HepG2 (cell line): ENCODE measurements around the gene NR1H2. TPM values are rescaled to one million over a fixed set of nuclear protein-coding genes. Genes with fewer than 3 reads are reported as not detected.
A peak's percentile ranks its signal among the peaks of the same experiment; 100 is the strongest.

Experiments used
- CHD4 ChIP-seq: fragments of 200-600 bp; sonication (generic); IDR thresholded peaks from 2 replicates; pipeline ENCODE4 v1.7.0; 2017; ENCODE audit warnings: mild to moderate bottlenecking, low read length, borderline replicate concordance
- DBP ChIP-seq: sonication (generic); formaldehyde crosslinking; IDR thresholded peaks from 2 replicates; pipeline ENCODE4 v1.4.0; 2020; ENCODE audit warnings: missing genetic modification reagents; ENCODE audit errors: not compliant biosample characterization
- ELF4 ChIP-seq: sonication (generic); formaldehyde crosslinking; IDR thresholded peaks from 2 replicates; pipeline ENCODE4 v1.5.0; 2020; ENCODE audit warnings: missing genetic modification reagents, mild to moderate bottlenecking, moderate library complexity, borderline replicate concordance
- FOSL2 ChIP-seq: sonication (generic); formaldehyde crosslinking; IDR thresholded peaks from 2 replicates; pipeline ENCODE4 v1.4.0; 2020; ENCODE audit warnings: missing genetic modification reagents
- HOMEZ ChIP-seq: IDR thresholded peaks from 2 replicates; pipeline ENCODE4 v1.6.1; 2016; ENCODE audit warnings: low read depth
- HOXA3 ChIP-seq: sonication (generic); formaldehyde crosslinking; IDR thresholded peaks from 2 replicates; pipeline ENCODE4 v1.5.0; 2020; ENCODE audit warnings: missing genetic modification reagents
- MTERF4 ChIP-seq: sonication (generic); formaldehyde crosslinking; IDR thresholded peaks from 2 replicates; pipeline ENCODE4 v1.8.0; 2023; ENCODE audit warnings: mild to moderate bottlenecking, missing genetic modification reagents
- SIX1 ChIP-seq: sonication (generic); formaldehyde crosslinking; IDR thresholded peaks from 2 replicates; pipeline ENCODE4 v1.4.0; 2020; ENCODE audit warnings: missing genetic modification reagents, borderline replicate concordance
- SOX6 ChIP-seq, 2 experiments: fragments of 450-650 bp in 1 of 2; sonication (generic) in 1 of 2; formaldehyde crosslinking in 1 of 2; IDR thresholded peaks; 2 replicates each; pipeline versions ENCODE4 v1.4.0 to v1.6.1; 2017 to 2020; ENCODE audit warnings: antibody characterized with exemption in 1 of 2, mild to moderate bottlenecking in 1 of 2, missing genetic modification reagents in 1 of 2
- SP2 ChIP-seq: sonication (generic); formaldehyde crosslinking; IDR thresholded peaks from 2 replicates; pipeline ENCODE4 v1.5.1; 2020; ENCODE audit warnings: mild to moderate bottlenecking, missing genetic modification reagents
- ZBTB14 ChIP-seq: sonication (generic); formaldehyde crosslinking; IDR thresholded peaks from 2 replicates; pipeline ENCODE4 v1.4.0; 2020; ENCODE audit warnings: missing genetic modification reagents
- ZNF10 ChIP-seq: sonication (generic); formaldehyde crosslinking; IDR thresholded peaks from 2 replicates; pipeline ENCODE4 v1.4.0; 2020; ENCODE audit warnings: mild to moderate bottlenecking, low read depth, missing genetic modification reagents, borderline replicate concordance
- ZNF224 ChIP-seq: sonication (generic); formaldehyde crosslinking; IDR thresholded peaks from 2 replicates; pipeline ENCODE4 v1.5.0; 2020; ENCODE audit warnings: mild to moderate bottlenecking, missing genetic modification reagents
- ZNF512B ChIP-seq: sonication (generic); formaldehyde crosslinking; IDR thresholded peaks from 2 replicates; pipeline ENCODE4 v1.5.1; 2020; ENCODE audit warnings: missing genetic modification reagents, mild to moderate bottlenecking, borderline replicate concordance
- ZNF556 ChIP-seq: sonication (generic); formaldehyde crosslinking; IDR thresholded peaks from 2 replicates; pipeline ENCODE4 v1.4.0; 2020; ENCODE audit warnings: mild to moderate bottlenecking, missing genetic modification reagents, borderline replicate concordance
- ZNF570 ChIP-seq: sonication (generic); formaldehyde crosslinking; IDR thresholded peaks from 2 replicates; pipeline ENCODE4 v1.4.0; 2020; ENCODE audit warnings: mild to moderate bottlenecking, missing genetic modification reagents, borderline replicate concordance
- ZNF709 ChIP-seq: sonication (generic); formaldehyde crosslinking; IDR thresholded peaks from 2 replicates; pipeline ENCODE4 v1.5.0; 2020; ENCODE audit warnings: mild to moderate bottlenecking, missing genetic modification reagents
- ZNF747 ChIP-seq: sonication (generic); formaldehyde crosslinking; IDR thresholded peaks from 2 replicates; pipeline ENCODE4 v1.8.1; 2023; ENCODE audit warnings: missing genetic modification reagents, mild to moderate bottlenecking, borderline replicate concordance
- ZNF766 ChIP-seq: sonication (generic); formaldehyde crosslinking; IDR thresholded peaks from 2 replicates; pipeline ENCODE4 v1.5.0; 2020; ENCODE audit warnings: missing genetic modification reagents, borderline replicate concordance
- ZNF768 ChIP-seq: sonication (generic); formaldehyde crosslinking; IDR thresholded peaks from 2 replicates; pipeline ENCODE4 v1.4.0; 2020; ENCODE audit warnings: missing genetic modification reagents
- polyA plus RNA-seq, 8 experiments: library from polyadenylated mRNA; depleted of rRNA in 3 of 8; stranded (reverse) in 7 of 8; unstranded in 1 of 8; fragments of >200 nt; fragmentation: Illumina TruSeq in 4 of 8; extraction: Trizol in 4 of 8; gene quantifications; 2 replicates each; pipeline versions ENCODE4 v1.2.1 to v1.2.3, GENCODE V29; 2011 to 2016; ENCODE audit warnings: low read depth in 4 of 8, missing spikeins in 1 of 8, mixed read lengths in 1 of 8; ENCODE audit not compliant: insufficient read depth in 1 of 8
- total RNA-seq, 5 experiments: library from RNA; depleted of rRNA; stranded (reverse); fragments of >200 nt; fragmentation: Illumina TruSeq; extraction: Trizol; gene quantifications; 2 replicates each; pipeline ENCODE4 v1.2.3, GENCODE V29; 2016; ENCODE audit warnings: low read depth in 1 of 5

Gene NR1H2
- total and polyA plus RNA-seq, 2 of the 13 experiments (the other 11 are each of a cell fraction or from before 2014, with no cell fraction given), result 10.3 to 13.5 TPM

GRCh38 chr19:50333737-50334617 lies 42.3 kb upstream of the NR1H2 start (continued):
- TF ChIP-seq ELF4 (CRISPR knock-in tag), result no peak
- TF ChIP-seq SP2, result no peak
- TF ChIP-seq SIX1 (CRISPR knock-in tag), result no peak
- TF ChIP-seq HOMEZ, result no peak
- no peak for TF ChIP-seq ZNF10
- TF ChIP-seq ZNF556 (CRISPR knock-in tag), result peak; percentile 58; the same call in 1 of the 2 replicates
- TF ChIP-seq ZNF224 (CRISPR knock-in tag), result no peak
- TF ChIP-seq ZNF512B (CRISPR knock-in tag), result no peak
- peak; percentile 81 for TF ChIP-seq ZBTB14 (CRISPR knock-in tag)
- TF ChIP-seq SOX6 (IDR thresholded peaks at IDR 0.05), result no peak
- peak; percentile 59 for TF ChIP-seq SOX6 (CRISPR knock-in tag; IDR thresholded peaks at IDR 0.05)
- no peak for TF ChIP-seq CHD4
- TF ChIP-seq MTERF4, result peak; percentile 75; the same call in 1 of the 2 replicates
- peak; percentile 55; the same call in 1 of the 2 replicates for TF ChIP-seq ZNF768
- TF ChIP-seq FOSL2, result 0 out of 2 replicates have a peak, but pooled peaks have one; percentile 6
- TF ChIP-seq DBP, result peak; percentile 89
- no peak for TF ChIP-seq ZNF747 (CRISPR knock-in tag)
- TF ChIP-seq HOXA3 (CRISPR knock-in tag), result peak; percentile 90
- peak; percentile 86; the same call in 1 of the 2 replicates for TF ChIP-seq ZNF709 (CRISPR knock-in tag)
- no peak for TF ChIP-seq ZNF570 (CRISPR knock-in tag)
- TF ChIP-seq ZNF766 (CRISPR knock-in tag), result peak; percentile 74; the same call in 1 of the 2 replicates
